ENCODE results near the gene GAPVD1. TPM values are rescaled to one million over a fixed set of nuclear protein-coding genes. Genes with fewer than 3 reads are reported as not detected.

Gene GAPVD1
- total and polyA plus RNA-seq, 2 of the 8 experiments (the other 6 are each of a cell fraction or from before 2014, with no cell fraction given), result 5.5 to 40.5 TPM

GRCh38 chr9:125377584-125378250 is 116.1 kb downstream of the GAPVD1 start:
- no peak overlapping the region for H3K27ac ChIP-seq (ENCODE audit: low read depth, low read length)
- H2BK5ac ChIP-seq (ENCODE audit: low read depth, low read length), result no peak overlapping the region
- no peak overlapping the region for H2BK12ac ChIP-seq (ENCODE audit: low read depth, low read length)
- FAIRE-seq, result no peak
- no peak overlapping the region for H4K5ac ChIP-seq (ENCODE audit: insufficient read length, low read depth, low read length)
- H3K27me3 ChIP-seq (replicated peaks in 1 of 4; ENCODE audit: control insufficient read depth in 3 of 4, extremely low read depth in 1 of 4, insufficient read depth in 3 of 4, low read length in 3 of 4), result no peaks in the 10 kb centered on the region; a peak in 1 of 7 replicates
- 90% methylated on average over 8 of the region's 8 CpGs; no CpG with 5 or more reads in 1 of the 2 experiments for WGBS, 2 experiments (ENCODE audit: extremely low coverage in 1 of 2, insufficient coverage in 1 of 2, insufficient read length in 1 of 2, insufficient replicate concordance in 2 of 2, low coverage in 1 of 2, low lambda C conversion rate in 2 of 2, missing lambda C conversion rate in 1 of 2)
- H3K56ac ChIP-seq (replicated peaks; ENCODE audit: insufficient read length, low read depth, low read length), result no peak overlapping the region
- H3K18ac ChIP-seq (ENCODE audit: extremely low read depth, low read length), result no peak overlapping the region
- no peaks in the 10 kb centered on the region for H3K79me2 ChIP-seq (ENCODE audit: control insufficient read depth in 1 of 2, insufficient read depth in 2 of 2, low read length in 2 of 2)
- no peak overlapping the region for H3K4ac ChIP-seq (replicated peaks; ENCODE audit: insufficient read length, low read depth, low read length)
- ChIA-PET POLR2A (ENCODE audit: partially characterized antibody) (no interaction called here), CTCF (ENCODE audit: partially characterized antibody) (interaction anchor here (0.7 to 2.4 kb wide), 11 partner anchors 11 to 606 kb away, joined by 3 to 6 read pairs (median 5); no protein-coding TSS in a partner anchor)
- no peak overlapping the region for H2BK120ac ChIP-seq (replicated peaks; ENCODE audit: low read depth, low read length)
- peaks cover 0 to 11% (median 3%) of the 10 kb centered on the region in 4 experiments; a peak in 3 of 7 replicates for H3K4me1 ChIP-seq (replicated peaks in 1 of 4; ENCODE audit: control insufficient read depth in 3 of 4, insufficient read depth in 4 of 4, low read length in 3 of 4)
- H3K14ac ChIP-seq (ENCODE audit: insufficient read length), result no peak overlapping the region
- no peak overlapping the region for H4K8ac ChIP-seq (ENCODE audit: extremely low read depth, insufficient read depth, low read length)
- H3K4me2 ChIP-seq (ENCODE audit: insufficient read depth in 1 of 2, low read depth in 2 of 2, low read length in 2 of 2), result no peak overlapping the region
- no peak overlapping the region for H2BK20ac ChIP-seq (ENCODE audit: low read length)
- H2AFZ ChIP-seq (ENCODE audit: low read length), result no peak overlapping the region
- no peaks in the 10 kb centered on the region for H3K9me3 ChIP-seq (ENCODE audit: insufficient read depth in 2 of 2, low read depth in 1 of 2, low read length in 1 of 2)
- no peak overlapping the region for H4K91ac ChIP-seq (replicated peaks; ENCODE audit: insufficient read length, low read length)
- H3K36me3 ChIP-seq (ENCODE audit: control insufficient read depth in 2 of 4, insufficient read depth in 4 of 4, low read length in 3 of 4), result no peaks in the 10 kb centered on the region
- no peak overlapping the region for H3K9ac ChIP-seq (replicated peaks in 1 of 4; ENCODE audit: extremely low read depth in 1 of 4, low read depth in 3 of 4, low read length in 3 of 4)
- no peak overlapping the region for H2BK15ac ChIP-seq (ENCODE audit: low read length)
- H3K79me1 ChIP-seq (ENCODE audit: low read depth, low read length), result no peaks in the 10 kb centered on the region
- H3K23me2 ChIP-seq (ENCODE audit: low read depth, low read length), result no peaks in the 10 kb centered on the region
- no peak for DNase-seq (ENCODE audit: low read depth in 1 of 2, low spot score in 2 of 2)
- no peak overlapping the region for H3K4me3 ChIP-seq (ENCODE audit: extremely low read depth in 1 of 4, insufficient read depth in 2 of 4, low read depth in 3 of 4, low read length in 4 of 4)
- H3K23ac ChIP-seq (ENCODE audit: insufficient read length), result no peak overlapping the region
- no peak overlapping the region for H2AK5ac ChIP-seq (ENCODE audit: low read depth, low read length)
- no peaks in the 10 kb centered on the region for H4K20me1 ChIP-seq (replicated peaks in 1 of 2; ENCODE audit: control insufficient read depth in 1 of 2, insufficient read depth in 2 of 2, low read length in 2 of 2)
- no peak for TF ChIP-seq TBP (IDR thresholded peaks at IDR 0.05; ENCODE audit: low read depth, low read length)
- TF ChIP-seq POLR2A (IDR thresholded peaks at IDR 0.05; ENCODE audit: control extremely low read depth in 1 of 2, low read depth in 2 of 2, low read length in 2 of 2), result no peak
